Natural killer cell treated with Interleukin-12 subunit alpha and Interleukin-12 subunit beta and Interleukin-15 and Interleukin-18, amount 100 ng/mL, for 72 hours (primary cell): ENCODE data around the gene ITLN1. TPM values are rescaled to one million over a fixed set of nuclear protein-coding genes. Genes with fewer than 3 reads are reported as not detected.
"Not testable (repeated sequence)": the region's sequence is repeated elsewhere in the genome, so short reads cannot be mapped to it uniquely, and the experiment has no call there.

Experiments used
- ATAC-seq, 2 donors: fragments of 150-1000 bp; cut with Tn5 transposase in 1 of 2; sonication (Bioruptor Pico), chemical (Tn5 transposase) in 1 of 2; 2 replicates each; pipeline ENCODE4 v1.10.0; 2021
- DNase-seq: peaks from one replicate; pipeline ENCODE4 v3.0.0; 2022; ENCODE audit warnings: low spot score
- H3K27ac Mint-ChIP-seq, 2 donors: 1 replicate in 1 of 2; 2 replicates in 1 of 2; pipeline ENCODE4 v1.8.0; 2022; ENCODE audit warnings: mixed read lengths in 2 of 2, mild to moderate bottlenecking in 1 of 2, moderate library complexity in 1 of 2
- H3K27me3 Mint-ChIP-seq, 2 donors: 1 replicate in 1 of 2; 2 replicates in 1 of 2; pipeline ENCODE4 v1.8.0; 2022; ENCODE audit warnings: mixed read lengths in 2 of 2
- H3K36me3 Mint-ChIP-seq: one replicate; pipeline ENCODE4 v1.8.0; 2022; ENCODE audit warnings: mixed read lengths
- H3K4me1 Mint-ChIP-seq, 2 donors: 1 replicate in 1 of 2; 2 replicates in 1 of 2; pipeline ENCODE4 v1.8.0; 2022; ENCODE audit warnings: low read depth in 2 of 2, mixed read lengths in 2 of 2, mild to moderate bottlenecking in 1 of 2
- H3K4me3 Mint-ChIP-seq: one replicate; pipeline ENCODE4 v1.8.0; 2022; ENCODE audit warnings: mixed read lengths
- H3K9me3 Mint-ChIP-seq: 2 replicates; pipeline ENCODE4 v1.8.0; 2022; ENCODE audit warnings: mixed read lengths
- total RNA-seq, 2 donors: library from RNA; stranded (reverse); gene quantifications; one replicate each; pipeline ENCODE4 v1.2.3, GENCODE V29; 2022

Gene ITLN1
- not detected for total RNA-seq

DNA sequence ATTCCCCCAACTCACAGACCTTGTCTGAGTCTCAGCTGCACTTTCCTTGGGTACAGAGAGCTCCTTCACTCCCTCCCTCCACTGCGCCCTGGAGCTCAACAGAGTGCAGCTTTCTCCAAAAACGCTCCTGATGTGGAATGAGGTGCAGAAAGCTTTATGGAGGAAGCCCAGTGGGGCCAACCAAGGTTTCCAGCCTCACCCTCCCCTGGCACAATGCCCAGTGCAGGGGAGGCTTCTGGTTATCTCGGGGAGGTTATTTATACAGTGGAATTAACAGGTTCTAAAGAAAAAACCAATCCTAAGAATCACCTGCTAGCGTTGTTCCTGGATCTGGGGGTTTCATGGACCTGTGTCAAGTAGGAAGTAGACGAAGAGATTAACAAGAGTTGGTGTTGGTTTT is at the start of gene ITLN1:
ITLN1 (minus strand) TSS at position 139 of the 400 bp plus-strand sequence. CDS start 303 bp downstream, outside the sequence.
- Mint-ChIP-seq H3K36me3 (no peaks in the 10 kb centered on the region), H3K27me3 (no peaks in the 10 kb centered on the region), H3K9me3 (no peaks in the 10 kb centered on the region), H3K4me3 (no peak within 1 kb of the TSS), H3K4me1 (peaks cover 6% of the 10 kb centered on the region in 2 donors), H3K27ac (no peak within 1 kb of the TSS)
- DNase-seq (no peak), ATAC-seq (no peak)

- H3K27me3 Mint-ChIP-seq = peaks cover 14 to 21% of the 10 kb centered on the region in 2 donors
- ATAC-seq, H3K36me3 Mint-ChIP-seq, H3K4me1 Mint-ChIP-seq, H3K4me3 Mint-ChIP-seq, H3K9me3 Mint-ChIP-seq, H3K27ac Mint-ChIP-seq, DNase-seq: not testable (repeated sequence)
Measured at GRCh38 chr1:160933305-160933704, 48.3 kb upstream of the ITLN1 start.

- no peak for ATAC-seq
- DNase-seq = no peak
- H3K4me3 Mint-ChIP-seq = no peak overlapping the region
- no peak overlapping the region for H3K27ac Mint-ChIP-seq
- H3K36me3 Mint-ChIP-seq = peaks cover 11% of the 10 kb centered on the region
- no peaks in the 10 kb centered on the region for H3K9me3 Mint-ChIP-seq
- peaks cover 0 to 11% of the 10 kb centered on the region in 2 donors for H3K27me3 Mint-ChIP-seq
- peaks cover 0 to 3% of the 10 kb centered on the region in 2 donors for H3K4me1 Mint-ChIP-seq
Measured at GRCh38 chr1:160925652-160926244, 40.8 kb upstream of the ITLN1 start.

DNA sequence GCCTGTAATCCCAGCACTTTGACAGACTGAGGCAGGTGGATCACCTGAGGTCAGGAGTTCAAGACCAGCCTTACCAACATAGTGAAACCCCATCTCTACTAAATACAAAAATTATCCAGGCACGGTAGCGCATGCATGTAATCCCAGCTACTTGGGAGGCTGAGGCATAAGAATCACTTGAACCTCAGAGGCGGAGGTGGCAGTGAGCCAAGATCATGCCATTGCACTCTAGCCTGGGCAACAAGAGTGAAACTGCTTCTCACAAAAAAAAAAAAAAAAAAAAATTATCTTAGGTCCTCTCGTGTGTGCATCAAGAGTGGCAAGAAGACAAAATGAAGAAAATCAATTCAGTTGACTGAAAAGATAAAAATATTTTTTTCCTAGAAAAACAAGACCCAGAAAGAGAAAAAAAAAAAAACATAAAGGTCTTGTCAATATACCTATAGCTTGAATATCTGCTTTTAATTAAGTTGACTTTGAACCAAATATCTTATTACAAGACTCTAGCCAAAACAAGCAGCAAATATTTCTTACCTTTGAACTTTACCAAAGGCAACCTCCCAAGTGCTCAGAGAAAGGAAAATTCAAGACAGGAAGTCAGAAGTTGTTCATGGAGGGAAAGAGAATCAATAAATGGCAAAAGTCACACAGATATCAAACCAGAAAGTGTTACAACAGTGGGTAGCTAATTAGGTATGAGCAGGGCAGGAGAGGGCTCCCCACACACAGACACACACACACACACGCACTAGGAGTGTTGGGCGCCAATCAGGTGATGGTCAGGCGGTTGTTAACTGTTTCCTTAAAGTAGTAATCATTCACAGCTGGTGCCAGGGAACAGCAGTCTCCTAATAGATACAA is 40.0 kb upstream of the ITLN1 start:
- H3K27me3 Mint-ChIP-seq = peaks cover 0 to 11% of the 10 kb centered on the region in 2 donors
- no peak for ATAC-seq
- no peak for DNase-seq
- H3K27ac Mint-ChIP-seq = no peak overlapping the region
- peaks cover 0 to 3% of the 10 kb centered on the region in 2 donors for H3K4me1 Mint-ChIP-seq
- H3K9me3 Mint-ChIP-seq = no peaks in the 10 kb centered on the region
- H3K4me3 Mint-ChIP-seq = no peak overlapping the region
- peaks cover 14% of the 10 kb centered on the region for H3K36me3 Mint-ChIP-seq

DNA sequence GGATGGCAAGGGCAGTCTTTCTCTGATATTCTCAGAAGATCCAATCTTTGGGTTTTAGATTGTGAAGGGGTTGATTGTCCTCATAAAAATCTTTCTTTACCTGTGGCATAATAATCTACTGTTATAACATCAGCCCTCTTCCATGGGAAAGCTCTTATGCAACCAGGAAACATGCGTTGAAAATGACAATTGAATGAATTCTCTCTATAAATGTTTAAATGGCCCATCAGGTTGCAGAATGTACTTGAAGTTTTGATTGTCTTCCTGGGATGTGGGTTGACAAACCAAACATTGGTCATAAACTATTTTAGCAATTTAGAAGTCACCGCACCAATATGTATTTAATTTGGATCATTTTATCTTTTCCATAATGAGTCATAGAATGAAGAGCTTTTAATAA is 31.7 kb upstream of the ITLN1 start:
- Mint-ChIP-seq H3K4me3 (no peak overlapping the region), H3K27ac (no peak overlapping the region), H3K36me3 (peaks cover 8% of the 10 kb centered on the region), H3K4me1 (no peaks in the 10 kb centered on the region), H3K9me3 (no peaks in the 10 kb centered on the region), H3K27me3 (peaks cover 12 to 19% of the 10 kb centered on the region in 2 donors)
- ATAC-seq = no peak
- DNase-seq = no peak

- DNase-seq, H3K27me3 Mint-ChIP-seq, H3K36me3 Mint-ChIP-seq, ATAC-seq, H3K27ac Mint-ChIP-seq, H3K9me3 Mint-ChIP-seq, H3K4me3 Mint-ChIP-seq, H3K4me1 Mint-ChIP-seq: not testable (repeated sequence)
Measured at GRCh38 chr1:160913229-160913628, 28.2 kb upstream of the ITLN1 start.

- Mint-ChIP-seq H3K36me3 (no peaks in the 10 kb centered on the region), H3K4me3 (no peak overlapping the region), H3K27me3 (peaks cover 0 to 4% of the 10 kb centered on the region in 2 donors), H3K9me3 (no peaks in the 10 kb centered on the region), H3K27ac (no peak overlapping the region), H3K4me1 (no peaks in the 10 kb centered on the region)
- no peak for DNase-seq
- ATAC-seq = no peak
Measured at GRCh38 chr1:160911925-160912324, 26.9 kb upstream of the ITLN1 start.

GRCh38 chr1:160911441-160911840 is 26.5 kb upstream of the ITLN1 start:
- ATAC-seq (no peak), DNase-seq (no peak)
- no peak overlapping the region for H3K27ac Mint-ChIP-seq
- peaks cover 0 to 4% of the 10 kb centered on the region in 2 donors for H3K27me3 Mint-ChIP-seq
- no peak overlapping the region for H3K4me3 Mint-ChIP-seq
- H3K9me3 Mint-ChIP-seq = no peaks in the 10 kb centered on the region
- H3K36me3 Mint-ChIP-seq = no peaks in the 10 kb centered on the region
- H3K4me1 Mint-ChIP-seq = no peaks in the 10 kb centered on the region

DNA sequence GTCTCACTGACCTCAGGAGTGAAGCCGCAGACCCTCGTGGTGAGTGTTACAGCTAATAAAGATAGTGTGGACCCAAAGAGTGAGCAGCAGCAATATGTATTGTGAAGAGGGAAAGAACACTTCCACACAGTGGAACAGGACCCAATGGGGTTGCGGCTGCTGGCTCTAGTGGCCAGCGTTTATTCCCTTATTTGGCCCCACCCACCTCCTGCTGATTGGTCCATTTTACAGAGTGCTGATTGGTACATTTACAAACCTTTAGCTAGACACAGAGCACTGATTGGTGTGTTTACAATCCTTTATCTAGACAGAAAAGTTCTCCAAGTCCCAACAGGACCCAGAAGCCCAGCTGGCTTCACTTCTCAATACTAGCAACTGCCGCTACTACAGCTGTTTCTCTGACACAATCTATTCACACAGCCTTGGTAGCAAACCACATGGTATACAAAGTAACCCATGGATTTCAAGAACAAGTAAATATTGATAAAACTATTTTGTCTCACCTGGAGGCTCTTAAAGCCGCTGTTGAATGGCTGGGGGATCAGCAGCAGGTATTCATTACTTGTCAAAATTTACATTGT is 25.3 kb upstream of the ITLN1 start:
- ATAC-seq = no peak
- Mint-ChIP-seq H3K4me1 (no peaks in the 10 kb centered on the region), H3K4me3 (no peak overlapping the region)

GRCh38 chr1:160907976-160908375 is 23.0 kb upstream of the ITLN1 start:
- no peak for ATAC-seq
- H3K36me3 Mint-ChIP-seq = no peaks in the 10 kb centered on the region

More for the DNA sequence above, 25.3 kb upstream of the ITLN1 start:
- no peak overlapping the region for H3K27ac Mint-ChIP-seq
- H3K36me3 Mint-ChIP-seq = no peaks in the 10 kb centered on the region
- no peak for DNase-seq
- H3K9me3 Mint-ChIP-seq = no peaks in the 10 kb centered on the region
- H3K27me3 Mint-ChIP-seq = peaks cover 0 to 4% of the 10 kb centered on the region in 2 donors

DNA sequence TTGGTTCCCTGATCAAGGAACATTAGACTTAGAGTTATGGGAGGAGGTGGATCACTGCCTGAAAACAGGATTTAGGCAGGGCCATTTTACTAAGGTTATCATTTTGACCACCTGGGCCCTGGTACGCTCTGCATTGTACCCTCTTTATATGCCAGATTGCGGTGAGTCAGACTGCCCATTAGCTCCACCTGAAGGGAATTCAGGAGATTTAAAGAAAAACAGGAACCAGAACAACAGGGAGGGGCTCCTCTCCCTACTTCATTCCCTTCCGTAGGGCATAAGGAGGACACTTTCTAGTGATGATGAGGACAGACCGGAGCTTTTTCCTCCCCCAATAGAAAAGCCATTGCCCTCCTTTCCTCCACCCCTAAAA is 20.6 kb upstream of the ITLN1 start:
- no peak for ATAC-seq
- Mint-ChIP-seq H3K36me3 (no peaks in the 10 kb centered on the region), H3K4me3 (no peak overlapping the region), H3K9me3 (no peaks in the 10 kb centered on the region), H3K27me3 (peaks cover 0 to 2% of the 10 kb centered on the region in 2 donors), H3K4me1 (no peaks in the 10 kb centered on the region), H3K27ac (no peak overlapping the region)
- no peak for DNase-seq

More at GRCh38 chr1:160907976-160908375, 23.0 kb upstream of the ITLN1 start:
- Mint-ChIP-seq H3K4me1 (no peaks in the 10 kb centered on the region), H3K9me3 (no peaks in the 10 kb centered on the region), H3K4me3 (no peak overlapping the region), H3K27ac (no peak overlapping the region), H3K27me3 (no peaks in the 10 kb centered on the region)
- DNase-seq = no peak

GRCh38 chr1:160904783-160905616 is 20.0 kb upstream of the ITLN1 start:
- no peak for ATAC-seq
- no peaks in the 10 kb centered on the region for H3K9me3 Mint-ChIP-seq
- H3K36me3 Mint-ChIP-seq = no peaks in the 10 kb centered on the region
- no peak overlapping the region for H3K27ac Mint-ChIP-seq
- no peak overlapping the region for H3K4me3 Mint-ChIP-seq
- DNase-seq = no peak
- peaks cover 0 to 2% of the 10 kb centered on the region in 2 donors for H3K27me3 Mint-ChIP-seq
- H3K4me1 Mint-ChIP-seq = no peaks in the 10 kb centered on the region

DNA sequence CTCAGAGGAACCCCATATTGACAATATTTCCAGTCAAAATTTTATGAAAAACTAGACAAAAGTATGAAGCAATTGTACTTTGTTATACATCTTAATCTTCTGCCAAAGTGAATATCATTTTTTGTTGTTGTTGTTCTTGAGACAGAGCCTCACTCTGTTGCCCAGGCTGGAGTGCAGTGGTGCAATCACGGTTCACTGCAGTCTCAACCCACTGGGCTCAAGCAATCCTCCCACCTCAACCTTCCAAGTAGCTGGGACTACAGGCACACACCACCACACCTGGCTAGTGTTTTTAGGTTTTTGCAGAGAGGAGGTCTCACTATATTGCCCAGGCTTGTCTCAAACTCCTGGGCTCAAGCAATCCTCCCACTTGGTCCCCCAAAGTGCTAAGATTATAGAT is 17.3 kb upstream of the ITLN1 start:
- not testable (repeated sequence) for ATAC-seq, DNase-seq, H3K9me3 Mint-ChIP-seq, H3K27ac Mint-ChIP-seq, H3K36me3 Mint-ChIP-seq, H3K4me3 Mint-ChIP-seq, H3K27me3 Mint-ChIP-seq, H3K4me1 Mint-ChIP-seq
